ENCODE data around the gene UGT1A6. TPM values are rescaled to one million over a fixed set of nuclear protein-coding genes. Genes with fewer than 3 reads are reported as not detected.

Gene UGT1A6
- total and polyA plus RNA-seq, 2 of the 4 experiments (the other 2 are of a cell fraction) = not detected

GRCh38 chr2:233807215-233807865, 114.7 kb downstream of the UGT1A6 start:
- CTCF ChIA-PET = no interaction called here

More at GRCh38 chr2:233807215-233807865, 114.7 kb downstream of the UGT1A6 start:
- WGBS, 2 experiments (ENCODE audit: extremely low coverage in 2 of 2, insufficient read length in 1 of 2) = 35% methylated on average over 2 of the region's 12 CpGs; no CpG with 5 or more reads in 1 of the 2 experiments
- Histone ChIP-seq H3K4ac (ENCODE audit: low read depth, low read length) (no peak overlapping the region), H4K91ac (ENCODE audit: insufficient read depth, low read depth, low read length) (no peak overlapping the region), H4K5ac (ENCODE audit: low read depth, low read length) (no peak overlapping the region), H3K79me1 (ENCODE audit: low read depth in 1 of 2, low read length in 2 of 2) (no peaks in the 10 kb centered on the region), H2AK5ac (ENCODE audit: low read depth, low read length) (no peak overlapping the region), H3K27ac (ENCODE audit: insufficient read depth, low read length) (no peak overlapping the region), H4K20me1 (ENCODE audit: insufficient read depth, low read length) (no peaks in the 10 kb centered on the region), H2AK9ac (replicated peaks; ENCODE audit: low read depth, low read length, poor library complexity) (no peak overlapping the region), H3K36me3 (ENCODE audit: control insufficient read depth, insufficient read depth, low read length) (no peaks in the 10 kb centered on the region), H3K14ac (replicated peaks; ENCODE audit: low read depth, low read length) (no peak overlapping the region), H2BK120ac (ENCODE audit: low read depth, low read length) (no peak overlapping the region), H3K4me3 (ENCODE audit: insufficient read depth, low read depth, low read length) (no peak overlapping the region), H3K27me3 (ENCODE audit: control insufficient read depth, insufficient read depth, low read length) (peaks cover 44% of the 10 kb centered on the region), H2AFZ (replicated peaks; ENCODE audit: low read length, poor library complexity) (no peak overlapping the region), H3K9ac (ENCODE audit: low read depth, low read length) (no peak overlapping the region), H2BK20ac (ENCODE audit: low read depth, low read length) (no peak overlapping the region), H2BK15ac (ENCODE audit: low read depth, low read length) (no peak overlapping the region), H3K9me1 (ENCODE audit: insufficient read depth, low read length) (no peaks in the 10 kb centered on the region), H3K56ac (ENCODE audit: extremely low read depth, insufficient read depth, low read length) (no peak overlapping the region), H2BK5ac (ENCODE audit: low read depth, low read length, poor library complexity, severe bottlenecking) (no peak overlapping the region), H3K9me3 (ENCODE audit: control insufficient read depth, insufficient read depth, low read length) (no peaks in the 10 kb centered on the region), H4K8ac (ENCODE audit: low read depth in 2 of 2, low read length in 2 of 2) (no peak overlapping the region), H3K4me1 (ENCODE audit: control insufficient read depth, insufficient read depth, low read length) (no peaks in the 10 kb centered on the region), H3K23ac (ENCODE audit: low read depth, low read length) (no peak overlapping the region), H3K18ac (ENCODE audit: low read depth, low read length) (no peak overlapping the region), H3K4me2 (ENCODE audit: low read depth, low read length) (no peak overlapping the region)
- no TSS peak for BruUV-seq (replicated peaks)
- in situ Hi-C loops (cut with MboI; ENCODE audit: low sequenced_read_pairs) (no loop called here), intact Hi-C loops (cut with micrococcal nuclease) (no loop called here), dilution Hi-C loops (cut with HindIII; ENCODE audit: low sequenced_read_pairs, unreplicated experiment) (no loop called here)
- POLR2A ChIA-PET (ENCODE audit: unreplicated experiment) = no interaction called here
- no peak for TF ChIP-seq ELK1 (IDR thresholded peaks at IDR 0.05; ENCODE audit: borderline replicate concordance, low read depth, low read length)
- no peak for TF ChIP-seq BHLHE40 (IDR thresholded peaks at IDR 0.05; ENCODE audit: low read depth, low read length)
- no peak for TF ChIP-seq POLR2A (IDR thresholded peaks at IDR 0.05; ENCODE audit: low read depth, low read length)
- no peak for TF ChIP-seq RAD21 (IDR thresholded peaks at IDR 0.05; ENCODE audit: low read length)
- no peak for TF ChIP-seq MXI1 (IDR thresholded peaks at IDR 0.05; ENCODE audit: borderline replicate concordance, low read depth, low read length)
- TF ChIP-seq USF2 (IDR thresholded peaks at IDR 0.05; ENCODE audit: low read depth, low read length) = no peak
- TF ChIP-seq MAZ (IDR thresholded peaks at IDR 0.05; ENCODE audit: borderline replicate concordance, low read depth, low read length) = no peak
- no peak for TF ChIP-seq NFE2L2 (IDR thresholded peaks at IDR 0.05; ENCODE audit: low read depth, low read length)
- no peak for TF ChIP-seq RFX5 (IDR thresholded peaks at IDR 0.05; ENCODE audit: low read depth, low read length)
- TF ChIP-seq, protein P1, sequence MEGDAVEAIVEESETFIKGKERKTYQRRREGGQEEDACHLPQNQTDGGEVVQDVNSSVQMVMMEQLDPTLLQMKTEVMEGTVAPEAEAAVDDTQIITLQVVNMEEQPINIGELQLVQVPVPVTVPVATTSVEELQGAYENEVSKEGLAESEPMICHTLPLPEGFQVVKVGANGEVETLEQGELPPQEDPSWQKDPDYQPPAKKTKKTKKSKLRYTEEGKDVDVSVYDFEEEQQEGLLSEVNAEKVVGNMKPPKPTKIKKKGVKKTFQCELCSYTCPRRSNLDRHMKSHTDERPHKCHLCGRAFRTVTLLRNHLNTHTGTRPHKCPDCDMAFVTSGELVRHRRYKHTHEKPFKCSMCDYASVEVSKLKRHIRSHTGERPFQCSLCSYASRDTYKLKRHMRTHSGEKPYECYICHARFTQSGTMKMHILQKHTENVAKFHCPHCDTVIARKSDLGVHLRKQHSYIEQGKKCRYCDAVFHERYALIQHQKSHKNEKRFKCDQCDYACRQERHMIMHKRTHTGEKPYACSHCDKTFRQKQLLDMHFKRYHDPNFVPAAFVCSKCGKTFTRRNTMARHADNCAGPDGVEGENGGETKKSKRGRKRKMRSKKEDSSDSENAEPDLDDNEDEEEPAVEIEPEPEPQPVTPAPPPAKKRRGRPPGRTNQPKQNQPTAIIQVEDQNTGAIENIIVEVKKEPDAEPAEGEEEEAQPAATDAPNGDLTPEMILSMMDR (conservative IDR thresholded peaks at IDR 0.05; ENCODE audit: low read depth, low read length) = no peak
- ATAC-seq (ENCODE audit: low read depth) (no peak), DNase-seq (no peak)

Data from IMR-90 (cell line).